A673 (cell line): ENCODE data around the gene TBX18. TPM values are rescaled to one million over a fixed set of nuclear protein-coding genes. Genes with fewer than 3 reads are reported as not detected.

Source experiments
- BruUV-seq: library from RNA; stranded (reverse); fragments of 400-500 nt; replicated peaks from 2 replicates; lab custom pipeline; 2021; lab: Mats Ljungman, UMichigan
- CTCF ChIA-PET: fragments of 300-600 bp; sonication (Branson Sonifier 250); formaldehyde crosslinking; loops from one replicate; lab custom pipeline; 2022; ENCODE audit warnings: antibody characterized with exemption; lab: Charles Lee
- POLR2A ChIA-PET: fragments of 300-600 bp; sonication (Branson Sonifier 250); formaldehyde crosslinking; loops from one replicate; lab custom pipeline; 2022; ENCODE audit warnings: antibody characterized with exemption; ENCODE audit not compliant: low non-redundant PET; lab: Charles Lee
- DNase-seq: peaks from one replicate; pipeline ENCODE4 v3.0.0-alpha.2; 2015; ENCODE audit warnings: low spot score
- H3K27ac ChIP-seq: fragments of 200-600 bp; sonication (generic); 2 replicates; pipeline ENCODE4 v1.5.1; 2016; ENCODE audit warnings: mixed run types, low read depth, mild to moderate bottlenecking, mixed read lengths, antibody characterized with exemption, low read length; ENCODE audit not compliant: poor library complexity, severe bottlenecking
- H3K27me3 ChIP-seq: fragments of 200-600 bp; sonication (generic); replicated peaks from 2 replicates; pipeline ENCODE4 v1.6.1; 2017; ENCODE audit warnings: mixed run types, low read depth, mild to moderate bottlenecking, mixed read lengths, antibody characterized with exemption, low read length; ENCODE audit not compliant: insufficient read depth, poor library complexity
- H3K36me3 ChIP-seq: fragments of 200-600 bp; sonication (generic); 2 replicates; pipeline ENCODE4 v1.6.1; 2016; ENCODE audit warnings: mixed run types, mild to moderate bottlenecking, mixed read lengths, antibody characterized with exemption, low read length; ENCODE audit not compliant: insufficient read depth, poor library complexity, severe bottlenecking
- H3K4me1 ChIP-seq: fragments of 200-600 bp; sonication (generic); 2 replicates; pipeline ENCODE4 v1.6.1; 2017; ENCODE audit warnings: mixed run types, mild to moderate bottlenecking, mixed read lengths, antibody characterized with exemption, low read length; ENCODE audit not compliant: insufficient read depth, poor library complexity, severe bottlenecking
- H3K4me3 ChIP-seq: fragments of 200-600 bp; sonication (generic); 2 replicates; pipeline ENCODE4 v1.5.1; 2016; ENCODE audit warnings: low read depth, mixed run types, mild to moderate bottlenecking, mixed read lengths, low read length; ENCODE audit not compliant: poor library complexity, severe bottlenecking
- H3K9me3 ChIP-seq: fragments of 200-600 bp; sonication (generic); 2 replicates; pipeline ENCODE4 v1.6.1; 2016; ENCODE audit warnings: mixed run types, low read depth, mild to moderate bottlenecking, mixed read lengths, antibody characterized with exemption, low read length; ENCODE audit not compliant: poor library complexity, severe bottlenecking
- EZH2 ChIP-seq: fragments of 200-600 bp; sonication (generic); IDR thresholded peaks from 2 replicates; pipeline ENCODE4 v1.6.1; 2017; ENCODE audit warnings: borderline replicate concordance, low read depth, mild to moderate bottlenecking, mixed read lengths, antibody characterized with exemption, low read length; ENCODE audit not compliant: poor library complexity, severe bottlenecking
- intact Hi-C: fragments of 100-400 bp; cut with micrococcal nuclease; formaldehyde crosslinking; loops from one replicate; pipeline ENCODE4 v1.10.0; 2022; ENCODE audit not compliant: unreplicated experiment
- total RNA-seq: library from RNA; stranded (reverse); gene quantifications from 2 replicates; pipeline ENCODE4 v1.2.3, GENCODE V29; 2021
- TF ChIP-seq, protein P1 (sequence below): fragments of 300-800, 200-600 bp; sonication (generic); conservative IDR thresholded peaks from 2 replicates; pipeline ENCODE4 v1.5.1; 2017; ENCODE audit warnings: low read depth, mild to moderate bottlenecking, antibody characterized with exemption, low read length, moderate library complexity, mixed read lengths

Gene TBX18
- total RNA-seq, 1 experiment from 2014 or later: 16.0 TPM

- Histone ChIP-seq H3K4me3 (no peak overlapping the region), H3K36me3 (no peaks in the 10 kb centered on the region), H3K4me1 (no peaks in the 10 kb centered on the region), H3K9me3 (no peaks in the 10 kb centered on the region), H3K27ac (no peak overlapping the region), H3K27me3 (no peaks in the 10 kb centered on the region)
- DNase-seq: no peak
- ChIA-PET CTCF (no interaction called here), POLR2A (no interaction called here)
- intact Hi-C loops: no loop called here
- TF ChIP-seq, protein P1, sequence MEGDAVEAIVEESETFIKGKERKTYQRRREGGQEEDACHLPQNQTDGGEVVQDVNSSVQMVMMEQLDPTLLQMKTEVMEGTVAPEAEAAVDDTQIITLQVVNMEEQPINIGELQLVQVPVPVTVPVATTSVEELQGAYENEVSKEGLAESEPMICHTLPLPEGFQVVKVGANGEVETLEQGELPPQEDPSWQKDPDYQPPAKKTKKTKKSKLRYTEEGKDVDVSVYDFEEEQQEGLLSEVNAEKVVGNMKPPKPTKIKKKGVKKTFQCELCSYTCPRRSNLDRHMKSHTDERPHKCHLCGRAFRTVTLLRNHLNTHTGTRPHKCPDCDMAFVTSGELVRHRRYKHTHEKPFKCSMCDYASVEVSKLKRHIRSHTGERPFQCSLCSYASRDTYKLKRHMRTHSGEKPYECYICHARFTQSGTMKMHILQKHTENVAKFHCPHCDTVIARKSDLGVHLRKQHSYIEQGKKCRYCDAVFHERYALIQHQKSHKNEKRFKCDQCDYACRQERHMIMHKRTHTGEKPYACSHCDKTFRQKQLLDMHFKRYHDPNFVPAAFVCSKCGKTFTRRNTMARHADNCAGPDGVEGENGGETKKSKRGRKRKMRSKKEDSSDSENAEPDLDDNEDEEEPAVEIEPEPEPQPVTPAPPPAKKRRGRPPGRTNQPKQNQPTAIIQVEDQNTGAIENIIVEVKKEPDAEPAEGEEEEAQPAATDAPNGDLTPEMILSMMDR: no peak
- TF ChIP-seq EZH2: no peak
- no TSS peak for BruUV-seq
These were observed 94.5 kb downstream of the TBX18 start for GRCh38 chr6:84669945-84670344.

- Histone ChIP-seq H3K4me3 (no peak overlapping the region), H3K9me3 (no peaks in the 10 kb centered on the region), H3K4me1 (no peaks in the 10 kb centered on the region), H3K27me3 (no peaks in the 10 kb centered on the region), H3K27ac (no peak overlapping the region), H3K36me3 (no peaks in the 10 kb centered on the region)
- no peak for DNase-seq
- no TSS peak for BruUV-seq
- intact Hi-C loops: no loop called here
- ChIA-PET POLR2A (no interaction called here), CTCF (no interaction called here)
- TF ChIP-seq, protein P1: no peak
- no peak for TF ChIP-seq EZH2
These were observed 96.9 kb downstream of the TBX18 start for GRCh38 chr6:84667252-84668213.

DNA sequence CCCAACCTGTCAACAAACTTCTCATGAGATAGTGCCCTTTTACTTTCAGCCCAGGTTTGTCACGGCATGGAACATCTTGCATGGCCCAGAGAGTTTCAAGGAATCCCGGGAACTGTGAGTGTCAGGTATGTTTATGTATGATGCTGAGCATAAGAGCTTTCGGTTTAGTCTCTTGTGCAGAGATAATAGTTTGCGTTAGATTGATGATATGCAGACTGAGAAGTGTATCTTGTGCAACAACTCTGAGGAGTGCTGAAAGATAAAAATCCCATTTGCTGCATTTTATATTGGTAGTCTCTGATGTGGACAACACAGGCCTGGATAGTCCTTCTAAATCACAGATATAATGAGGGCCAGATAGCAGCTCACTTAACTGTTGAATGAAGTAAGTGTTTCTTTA, 99.0 kb downstream of the TBX18 start:
- H3K4me1 ChIP-seq: no peaks in the 10 kb centered on the region
- TF ChIP-seq, protein P1: no peak
- TF ChIP-seq EZH2: no peak
- no peaks in the 10 kb centered on the region for H3K36me3 ChIP-seq
- POLR2A ChIA-PET: no interaction called here
- CTCF ChIA-PET: no interaction called here
- BruUV-seq: no TSS peak
- intact Hi-C loops: no loop called here
- H3K9me3 ChIP-seq: no peaks in the 10 kb centered on the region
- no peak for DNase-seq
- H3K27ac ChIP-seq: no peak overlapping the region
- H3K27me3 ChIP-seq: no peaks in the 10 kb centered on the region
- H3K4me3 ChIP-seq: no peak overlapping the region
